Measurements from ENCODE around the gene C11orf71.

C11orf71 gene

GRCh38 chr11:114400216-114400914 is at the start of gene C11orf71, which contains the start of gene RBM7:
C11orf71 (minus strand) TSS chr11:114400511; CDS start chr11:114400331, 180 bp downstream.
RBM7 (plus strand) TSS chr11:114400666; CDS start chr11:114400672, 6 bp downstream.
- ATAC-seq (peak; percentile 95), DNase-seq (peak; percentile 98)

GRCh38 chr11:114449845-114450244 is 49.5 kb upstream of the C11orf71 start:
- ATAC-seq (no peak), DNase-seq (no peak)

GRCh38 chr11:114448749-114449482 is 48.6 kb upstream of the C11orf71 start:
- ATAC-seq (no peak), DNase-seq (no peak)

- ATAC-seq (no peak), DNase-seq (no peak)
These were observed 47.6 kb upstream of the C11orf71 start for GRCh38 chr11:114447892-114448291.

- no peak for DNase-seq
- ATAC-seq, result no peak
These were observed 47.1 kb upstream of the C11orf71 start for GRCh38 chr11:114447444-114447843.

- ATAC-seq, result no peak
- DNase-seq, result no peak
These were observed 42.2 kb upstream of the C11orf71 start for GRCh38 chr11:114442536-114442935.

GRCh38 chr11:114441921-114442320 is 41.6 kb upstream of the C11orf71 start:
- ATAC-seq, result no peak
- no peak for DNase-seq

- DNase-seq, result no peak
These were observed 40.9 kb upstream of the C11orf71 start for GRCh38 chr11:114440971-114441763.

GRCh38 chr11:114440121-114440860 is 40.0 kb upstream of the C11orf71 start:
- DNase-seq (no peak), ATAC-seq (no peak)

More at GRCh38 chr11:114440971-114441763, 40.9 kb upstream of the C11orf71 start:
- no peak for ATAC-seq

- ATAC-seq (peak; percentile 96), DNase-seq (peak; percentile 93)
These were observed 39.2 kb upstream of the C11orf71 start, which contains the start of gene REXO2 for GRCh38 chr11:114439229-114440120. REXO2 (plus strand) TSS chr11:114439467; CDS start chr11:114439529, 62 bp downstream.

- DNase-seq, result no peak
These were observed 38.0 kb upstream of the C11orf71 start for GRCh38 chr11:114438303-114438702.

GRCh38 chr11:114433376-114433775 is 33.1 kb upstream of the C11orf71 start:
- no peak for ATAC-seq
- DNase-seq, result no peak

More at GRCh38 chr11:114438303-114438702, 38.0 kb upstream of the C11orf71 start:
- ATAC-seq, result no peak

GRCh38 chr11:114432893-114433292 is 32.6 kb upstream of the C11orf71 start:
- no peak for ATAC-seq
- no peak for DNase-seq

- ATAC-seq (peak; percentile 32), DNase-seq (no peak)
These were observed 30.0 kb upstream of the C11orf71 start for GRCh38 chr11:114430290-114430689.

GRCh38 chr11:114426280-114426679 is 26.0 kb upstream of the C11orf71 start:
- DNase-seq (no peak), ATAC-seq (no peak)

- ATAC-seq (no peak), DNase-seq (no peak)
These were observed 16.2 kb upstream of the C11orf71 start for GRCh38 chr11:114416441-114416961.

GRCh38 chr11:114413958-114414357 is 13.6 kb upstream of the C11orf71 start:
- ATAC-seq (no peak), DNase-seq (no peak)

GRCh38 chr11:114412946-114413345 is 12.6 kb upstream of the C11orf71 start:
- DNase-seq, result no peak
- no peak for ATAC-seq

GRCh38 chr11:114401311-114401710 is 1.0 kb upstream of the C11orf71 start:
- DNase-seq, result no peak
- no peak for ATAC-seq

GRCh38 chr11:114400915-114401223 is 558 bp upstream of the C11orf71 start:
- DNase-seq (no peak), ATAC-seq (no peak)

Data from stimulated activated naive CD8-positive, alpha-beta T cell treated with anti-CD3 and anti-CD28 coated beads, Interleukin-15, Interleukin-2, amounts not matched to agents 100 U/mL and 50 U/mL, for 24 hours (primary cell).